ENCODE data around the gene DTNB. TPM values are rescaled to one million over a fixed set of nuclear protein-coding genes. Genes with fewer than 3 reads are reported as not detected.

DTNB gene
- total RNA-seq, 1 donor from 2014 or later = 12.0 TPM

DNA sequence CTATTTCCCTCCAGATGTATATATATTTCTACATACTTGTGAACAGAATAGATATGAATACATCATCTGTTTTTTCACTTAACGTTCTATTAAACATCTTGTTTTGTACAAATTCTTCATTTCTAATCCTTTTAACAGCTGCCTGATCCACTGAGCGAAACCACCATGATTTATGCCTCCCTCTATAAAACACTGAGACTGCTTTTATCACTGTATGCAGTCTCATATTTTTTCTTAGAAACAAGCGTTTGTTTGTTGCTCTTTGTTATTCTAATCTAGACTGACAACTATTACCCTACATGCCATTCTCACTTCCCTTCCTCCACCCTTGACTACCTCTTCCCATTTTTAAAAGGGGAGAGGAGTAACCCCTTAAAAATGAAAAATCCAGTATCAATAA is 88.2 kb downstream of the DTNB start:
- Mint-ChIP-seq H3K4me3 (ENCODE audit: unreplicated experiment) (no peak overlapping the region), H3K4me1 (ENCODE audit: unreplicated experiment) (no peaks in the 10 kb centered on the region), H3K27me3 (ENCODE audit: unreplicated experiment) (no peaks in the 10 kb centered on the region), H3K9me3 (ENCODE audit: unreplicated experiment) (no peaks in the 10 kb centered on the region), H3K27ac (ENCODE audit: unreplicated experiment) (no peak overlapping the region), H3K36me3 (ENCODE audit: low read depth, unreplicated experiment) (no peaks in the 10 kb centered on the region)
- TF ChIP-seq, protein P1, sequence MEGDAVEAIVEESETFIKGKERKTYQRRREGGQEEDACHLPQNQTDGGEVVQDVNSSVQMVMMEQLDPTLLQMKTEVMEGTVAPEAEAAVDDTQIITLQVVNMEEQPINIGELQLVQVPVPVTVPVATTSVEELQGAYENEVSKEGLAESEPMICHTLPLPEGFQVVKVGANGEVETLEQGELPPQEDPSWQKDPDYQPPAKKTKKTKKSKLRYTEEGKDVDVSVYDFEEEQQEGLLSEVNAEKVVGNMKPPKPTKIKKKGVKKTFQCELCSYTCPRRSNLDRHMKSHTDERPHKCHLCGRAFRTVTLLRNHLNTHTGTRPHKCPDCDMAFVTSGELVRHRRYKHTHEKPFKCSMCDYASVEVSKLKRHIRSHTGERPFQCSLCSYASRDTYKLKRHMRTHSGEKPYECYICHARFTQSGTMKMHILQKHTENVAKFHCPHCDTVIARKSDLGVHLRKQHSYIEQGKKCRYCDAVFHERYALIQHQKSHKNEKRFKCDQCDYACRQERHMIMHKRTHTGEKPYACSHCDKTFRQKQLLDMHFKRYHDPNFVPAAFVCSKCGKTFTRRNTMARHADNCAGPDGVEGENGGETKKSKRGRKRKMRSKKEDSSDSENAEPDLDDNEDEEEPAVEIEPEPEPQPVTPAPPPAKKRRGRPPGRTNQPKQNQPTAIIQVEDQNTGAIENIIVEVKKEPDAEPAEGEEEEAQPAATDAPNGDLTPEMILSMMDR (IDR thresholded peaks at IDR 0.05; ENCODE audit: unreplicated experiment) = no peak
- no peak for DNase-seq (ENCODE audit: low spot score)

DNA sequence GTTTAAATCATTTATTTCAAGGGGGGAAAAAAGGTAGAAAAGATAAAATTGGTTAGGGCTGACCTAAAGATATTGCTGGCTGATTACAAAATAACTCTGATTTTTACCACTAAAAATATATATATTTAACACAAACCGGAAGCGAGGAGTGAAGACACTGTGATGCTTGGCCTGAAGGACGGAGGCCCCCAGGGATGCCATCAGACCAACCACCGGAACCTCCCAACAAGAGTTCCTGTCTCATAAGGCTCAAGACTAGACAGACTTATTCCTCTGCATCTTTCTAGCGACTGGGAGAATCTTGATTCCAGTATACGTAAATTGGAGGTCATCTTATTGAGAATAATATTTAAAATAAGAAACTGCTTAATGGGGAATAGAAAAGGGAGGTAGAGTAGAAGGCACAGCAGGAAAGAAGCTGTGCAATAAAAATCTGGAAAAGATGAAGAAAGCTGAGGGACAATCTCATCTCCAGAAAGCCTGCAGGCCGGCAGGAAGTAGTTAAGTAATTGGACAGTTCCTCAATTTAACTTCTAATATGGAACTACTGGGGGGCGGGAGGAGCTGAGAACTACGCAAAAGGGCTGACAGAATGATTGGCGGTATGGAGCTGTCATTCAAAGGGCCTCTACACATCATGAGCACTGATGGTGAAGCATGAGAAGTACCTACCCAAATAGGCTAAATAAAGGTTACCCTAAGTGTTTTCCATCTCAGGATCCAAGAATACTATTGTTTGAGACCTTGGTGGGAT is 91.1 kb downstream of the DTNB start:
- no peak overlapping the region for H3K4me3 Mint-ChIP-seq (ENCODE audit: unreplicated experiment)
- H3K4me1 Mint-ChIP-seq (ENCODE audit: unreplicated experiment) = no peaks in the 10 kb centered on the region
- H3K27me3 Mint-ChIP-seq (ENCODE audit: unreplicated experiment) = no peaks in the 10 kb centered on the region
- no peak for DNase-seq (ENCODE audit: low spot score)
- H3K27ac Mint-ChIP-seq (ENCODE audit: unreplicated experiment) = no peak overlapping the region
- H3K9me3 Mint-ChIP-seq (ENCODE audit: unreplicated experiment) = no peaks in the 10 kb centered on the region
- TF ChIP-seq, protein P1 (IDR thresholded peaks at IDR 0.05; ENCODE audit: unreplicated experiment) = no peak
- no peaks in the 10 kb centered on the region for H3K36me3 Mint-ChIP-seq (ENCODE audit: low read depth, unreplicated experiment)

DNA sequence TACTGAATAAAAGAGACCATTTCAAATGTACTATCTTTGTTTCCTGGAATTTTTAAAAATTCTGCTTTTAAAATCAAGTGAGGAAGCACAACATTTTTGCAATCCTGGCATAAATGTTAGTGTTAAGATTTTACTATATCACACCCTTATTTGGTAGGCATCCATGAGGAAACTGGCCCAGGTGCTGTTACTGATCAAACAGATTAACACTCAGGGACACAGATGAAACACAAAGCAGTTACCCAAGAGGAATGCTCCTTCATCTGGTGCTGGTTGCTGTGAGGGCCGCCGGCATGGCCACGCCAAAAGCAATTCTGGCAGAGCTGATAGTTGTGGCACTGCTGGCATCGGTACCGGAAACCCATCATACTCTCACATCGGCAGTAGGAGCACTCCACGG is 96.8 kb downstream of the DTNB start:
- TF ChIP-seq, protein P1 (IDR thresholded peaks at IDR 0.05; ENCODE audit: unreplicated experiment) = no peak
- Mint-ChIP-seq H3K27ac (ENCODE audit: unreplicated experiment) (no peak overlapping the region), H3K4me3 (ENCODE audit: unreplicated experiment) (no peak overlapping the region), H3K9me3 (ENCODE audit: unreplicated experiment) (no peaks in the 10 kb centered on the region), H3K27me3 (ENCODE audit: unreplicated experiment) (no peaks in the 10 kb centered on the region), H3K4me1 (ENCODE audit: unreplicated experiment) (no peaks in the 10 kb centered on the region), H3K36me3 (ENCODE audit: low read depth, unreplicated experiment) (no peaks in the 10 kb centered on the region)
- DNase-seq (ENCODE audit: low spot score) = no peak

DNA sequence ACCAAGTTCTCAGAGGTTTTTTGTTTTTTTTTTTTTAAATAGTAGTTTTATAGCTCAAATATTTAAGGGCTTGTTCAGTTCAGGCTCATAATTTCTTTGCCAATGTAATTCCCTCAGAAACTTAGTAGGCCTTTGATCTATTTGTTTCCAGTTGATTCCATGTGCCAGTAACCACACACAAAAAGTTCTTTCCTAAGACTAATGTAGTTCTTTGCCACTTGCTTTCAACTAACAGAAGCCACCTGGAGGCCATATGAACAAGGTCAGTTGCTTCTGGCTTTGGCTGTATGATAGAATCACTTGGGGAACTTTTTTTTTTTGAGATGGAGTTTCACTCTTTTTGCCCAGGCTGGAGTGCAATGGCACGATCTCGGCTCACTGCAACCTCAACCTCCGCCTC is 100.7 kb downstream of the DTNB start:
- no peaks in the 10 kb centered on the region for H3K9me3 Mint-ChIP-seq (ENCODE audit: unreplicated experiment)
- no peak overlapping the region for H3K27ac Mint-ChIP-seq (ENCODE audit: unreplicated experiment)
- DNase-seq (ENCODE audit: low spot score) = no peak
- no peaks in the 10 kb centered on the region for H3K27me3 Mint-ChIP-seq (ENCODE audit: unreplicated experiment)
- no peaks in the 10 kb centered on the region for H3K36me3 Mint-ChIP-seq (ENCODE audit: low read depth, unreplicated experiment)
- no peak overlapping the region for H3K4me3 Mint-ChIP-seq (ENCODE audit: unreplicated experiment)
- TF ChIP-seq, protein P1 (IDR thresholded peaks at IDR 0.05; ENCODE audit: unreplicated experiment) = no peak
- peaks cover 5% of the 10 kb centered on the region for H3K4me1 Mint-ChIP-seq (ENCODE audit: unreplicated experiment)

DNA sequence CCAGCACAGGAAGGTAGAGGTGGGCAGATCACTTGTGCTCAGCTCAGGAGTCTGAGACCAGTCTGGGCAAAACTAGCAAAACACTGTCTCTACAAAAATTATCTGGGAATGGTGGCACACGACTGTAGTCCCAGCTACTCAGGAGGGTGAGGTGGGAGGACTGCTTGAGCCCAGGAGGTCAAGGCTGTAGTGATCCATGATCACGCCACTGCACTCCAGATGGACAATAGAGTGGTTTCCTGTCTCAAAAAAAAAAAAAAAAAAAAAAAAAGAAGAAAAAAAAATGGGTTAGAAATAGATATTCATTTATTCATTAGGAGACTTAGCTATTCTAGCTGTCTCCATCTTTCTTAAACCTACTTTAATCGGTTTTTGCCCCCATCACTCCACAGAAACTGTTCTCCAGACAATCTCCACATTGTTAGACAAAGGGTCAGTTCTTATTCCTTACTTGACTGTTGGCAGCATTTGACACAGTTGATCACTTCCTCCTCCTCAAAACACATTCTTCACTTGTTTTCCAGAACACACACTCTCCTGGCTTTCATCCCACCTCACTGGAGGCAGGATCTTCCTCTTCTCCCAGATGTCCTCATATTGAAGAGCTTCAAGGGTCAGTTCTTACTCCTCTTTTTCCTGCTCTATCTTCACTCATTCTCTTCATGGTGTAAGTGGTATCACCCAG is 103.1 kb downstream of the DTNB start:
- Mint-ChIP-seq H3K27me3 (ENCODE audit: unreplicated experiment) (no peaks in the 10 kb centered on the region), H3K27ac (ENCODE audit: unreplicated experiment) (no peak overlapping the region), H3K4me3 (ENCODE audit: unreplicated experiment) (no peak overlapping the region), H3K4me1 (ENCODE audit: unreplicated experiment) (peaks cover 9% of the 10 kb centered on the region), H3K9me3 (ENCODE audit: unreplicated experiment) (no peaks in the 10 kb centered on the region), H3K36me3 (ENCODE audit: low read depth, unreplicated experiment) (no peaks in the 10 kb centered on the region)
- DNase-seq (ENCODE audit: low spot score) = no peak
- TF ChIP-seq, protein P1 (IDR thresholded peaks at IDR 0.05; ENCODE audit: unreplicated experiment) = no peak

Data from endothelial cell (in vitro differentiated cells).